Measurements from ENCODE around the gene TNNI3. TPM values are rescaled to one million over a fixed set of nuclear protein-coding genes. Genes with fewer than 3 reads are reported as not detected.
A peak's percentile ranks its signal among the peaks of the same experiment; 100 is the strongest.

The TNNI3 gene
- total RNA-seq, 1 donor from 2014 or later, result 6.0 TPM

DNA sequence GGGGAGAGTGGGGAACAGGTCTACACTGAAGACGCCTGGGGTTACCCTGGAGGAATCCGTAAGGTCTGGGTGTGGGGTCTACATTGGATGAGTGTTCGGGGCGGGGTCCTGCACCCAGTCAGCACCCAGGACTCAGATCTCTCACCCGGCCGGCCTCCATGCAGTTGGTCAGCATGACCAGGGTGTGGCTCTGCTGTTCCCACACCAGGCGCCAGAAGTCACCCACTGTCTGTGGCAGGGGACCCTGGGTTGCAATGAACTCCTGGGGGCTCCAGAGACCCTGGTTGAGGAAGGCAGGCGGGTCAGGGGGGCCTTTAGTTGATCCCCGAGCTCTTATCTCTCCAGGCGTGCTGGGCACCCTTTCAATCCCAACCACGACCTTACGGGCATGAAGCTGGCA is 28.5 kb upstream of the TNNI3 start:
- H3K27ac Mint-ChIP-seq, result no peak overlapping the region

DNA sequence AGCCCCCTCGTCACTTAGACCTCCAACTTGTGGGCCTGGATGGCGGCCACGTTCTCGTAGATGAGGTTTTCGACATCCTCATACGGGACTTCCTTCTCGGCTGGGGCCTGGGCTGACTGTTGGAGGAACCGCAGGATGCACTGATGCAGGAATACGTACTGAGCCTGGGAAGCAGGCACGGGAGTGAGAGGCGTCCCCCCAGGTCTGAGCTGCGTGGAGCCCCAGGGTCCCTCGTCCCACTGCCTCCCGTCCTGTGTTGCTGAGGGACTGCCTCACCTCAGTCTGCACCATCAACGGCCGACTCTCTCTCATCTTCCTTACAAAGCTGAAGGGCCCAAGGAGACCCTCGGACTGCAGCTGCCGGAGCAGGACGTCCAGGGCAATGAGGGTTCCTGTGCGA is 24.2 kb upstream of the TNNI3 start:
- Mint-ChIP-seq H3K36me3 (ENCODE audit: insufficient read depth) (no peaks in the 10 kb centered on the region), H3K9me3 (ENCODE audit: low read depth) (no peaks in the 10 kb centered on the region), H3K27me3 (peaks cover 76% of the 10 kb centered on the region), H3K4me3 (ENCODE audit: low read depth) (no peak overlapping the region), H3K4me1 (ENCODE audit: low read depth) (peaks cover 2% of the 10 kb centered on the region), H3K27ac (no peak overlapping the region)
- DNase-seq (ENCODE audit: low spot score, unreplicated experiment), result no peak
- TF ChIP-seq, protein P1, sequence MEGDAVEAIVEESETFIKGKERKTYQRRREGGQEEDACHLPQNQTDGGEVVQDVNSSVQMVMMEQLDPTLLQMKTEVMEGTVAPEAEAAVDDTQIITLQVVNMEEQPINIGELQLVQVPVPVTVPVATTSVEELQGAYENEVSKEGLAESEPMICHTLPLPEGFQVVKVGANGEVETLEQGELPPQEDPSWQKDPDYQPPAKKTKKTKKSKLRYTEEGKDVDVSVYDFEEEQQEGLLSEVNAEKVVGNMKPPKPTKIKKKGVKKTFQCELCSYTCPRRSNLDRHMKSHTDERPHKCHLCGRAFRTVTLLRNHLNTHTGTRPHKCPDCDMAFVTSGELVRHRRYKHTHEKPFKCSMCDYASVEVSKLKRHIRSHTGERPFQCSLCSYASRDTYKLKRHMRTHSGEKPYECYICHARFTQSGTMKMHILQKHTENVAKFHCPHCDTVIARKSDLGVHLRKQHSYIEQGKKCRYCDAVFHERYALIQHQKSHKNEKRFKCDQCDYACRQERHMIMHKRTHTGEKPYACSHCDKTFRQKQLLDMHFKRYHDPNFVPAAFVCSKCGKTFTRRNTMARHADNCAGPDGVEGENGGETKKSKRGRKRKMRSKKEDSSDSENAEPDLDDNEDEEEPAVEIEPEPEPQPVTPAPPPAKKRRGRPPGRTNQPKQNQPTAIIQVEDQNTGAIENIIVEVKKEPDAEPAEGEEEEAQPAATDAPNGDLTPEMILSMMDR (IDR thresholded peaks at IDR 0.05; ENCODE audit: unreplicated experiment), result no peak

More for the DNA sequence above, 28.5 kb upstream of the TNNI3 start:
- Mint-ChIP-seq H3K27me3 (peaks cover 59% of the 10 kb centered on the region), H3K4me3 (ENCODE audit: low read depth) (no peak overlapping the region), H3K36me3 (ENCODE audit: insufficient read depth) (no peaks in the 10 kb centered on the region), H3K9me3 (ENCODE audit: low read depth) (no peaks in the 10 kb centered on the region), H3K4me1 (ENCODE audit: low read depth) (no peaks in the 10 kb centered on the region)
- no peak for DNase-seq (ENCODE audit: low spot score, unreplicated experiment)
- TF ChIP-seq, protein P1 (IDR thresholded peaks at IDR 0.05; ENCODE audit: unreplicated experiment), result no peak

DNA sequence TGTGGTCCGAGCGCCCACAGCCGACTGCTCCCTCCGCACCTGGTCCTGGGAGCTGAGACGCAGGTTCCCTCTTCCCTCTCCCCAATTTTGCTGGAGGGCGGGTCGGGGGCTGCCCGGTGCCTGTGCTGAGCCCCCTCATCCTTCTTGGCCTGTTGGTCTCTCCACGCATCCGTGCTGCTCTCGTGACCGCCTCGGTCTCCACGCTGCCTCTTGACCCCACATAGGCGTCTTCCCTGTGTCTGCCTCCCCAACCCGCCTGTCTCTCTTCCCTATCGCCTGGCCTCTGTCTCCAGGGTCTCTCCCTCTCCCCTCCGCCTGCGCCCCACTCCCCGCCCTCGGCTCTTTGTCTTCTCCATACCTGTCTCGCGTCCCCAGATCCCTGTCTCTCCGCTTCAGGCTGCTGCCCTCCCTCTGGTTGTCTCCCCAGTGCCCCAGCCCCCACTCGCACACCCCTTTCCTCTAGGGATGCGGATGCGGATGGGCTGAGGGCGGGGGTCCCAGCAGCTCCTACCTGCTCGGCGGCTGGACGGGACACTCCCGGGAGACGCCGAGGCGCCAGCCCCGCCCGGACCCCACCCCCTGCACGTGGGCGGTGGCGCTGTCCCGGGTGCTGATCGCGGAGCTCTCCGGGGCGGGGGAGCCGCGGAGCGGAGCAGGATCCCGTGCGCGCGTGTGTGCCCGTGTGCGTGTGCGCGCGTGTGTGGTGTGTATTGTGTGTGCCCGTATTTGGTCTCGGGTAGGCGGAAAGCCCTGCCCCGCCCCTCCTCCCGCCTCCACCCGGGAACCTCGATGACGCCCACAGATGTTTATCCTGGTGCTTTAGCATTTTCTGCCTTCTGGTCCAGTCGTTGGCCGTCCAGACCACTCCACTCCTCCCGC is 22.3 kb upstream of the TNNI3 start, which contains the start of gene SYT5:
SYT5 (minus strand) TSS at position 684 of the 879 bp plus-strand sequence. CDS start 1,248 bp downstream, outside the sequence.
- peaks cover 78% of the 10 kb centered on the region for H3K27me3 Mint-ChIP-seq
- peaks cover 2% of the 10 kb centered on the region for H3K4me1 Mint-ChIP-seq (ENCODE audit: low read depth)
- TF ChIP-seq, protein P1 (IDR thresholded peaks at IDR 0.05; ENCODE audit: unreplicated experiment), result no peak

DNA sequence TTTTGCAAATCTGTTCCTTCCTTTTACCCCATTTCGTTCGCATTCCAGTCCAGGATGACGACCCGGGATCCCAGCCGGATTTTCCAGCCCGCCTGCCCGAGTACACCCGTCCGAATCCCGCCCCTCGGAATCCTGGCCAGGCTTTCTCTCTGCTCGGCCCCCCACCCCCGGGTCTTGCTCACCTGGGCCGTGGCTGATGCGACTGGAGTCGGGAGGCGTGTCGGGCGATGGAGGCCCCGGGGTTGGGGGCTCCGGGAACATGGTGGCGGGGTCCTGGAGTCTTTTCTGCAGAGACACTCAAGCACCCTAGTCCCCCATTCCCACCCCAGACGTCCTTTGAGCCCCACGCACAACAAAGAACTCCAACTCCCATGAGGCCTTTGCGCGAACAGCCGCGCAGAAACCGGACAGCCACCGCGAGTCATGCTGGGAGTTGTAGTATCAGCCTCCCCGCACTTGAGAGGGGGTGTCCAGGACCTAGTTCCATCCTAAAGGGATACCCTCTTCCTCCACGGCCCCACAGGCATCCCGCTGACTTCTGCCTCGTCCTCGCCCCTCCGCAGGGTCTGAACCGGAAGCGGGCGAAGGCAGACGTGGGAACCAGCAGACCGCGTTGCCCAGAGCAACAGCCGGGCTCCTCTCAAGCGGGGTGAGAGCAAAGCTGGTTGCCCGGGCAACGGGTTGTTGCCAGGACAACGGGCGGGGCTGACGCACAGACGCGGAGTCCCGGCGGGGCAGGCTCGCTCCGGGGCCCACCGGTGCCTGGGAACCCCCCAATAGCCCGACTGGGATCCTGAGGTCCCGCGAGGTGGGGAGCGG is 21.5 kb upstream of the TNNI3 start:
- TF ChIP-seq, protein P1 (IDR thresholded peaks at IDR 0.05; ENCODE audit: unreplicated experiment), result no peak
- Mint-ChIP-seq H3K4me1 (ENCODE audit: low read depth) (peaks cover 2% of the 10 kb centered on the region), H3K27ac (no peak overlapping the region), H3K27me3 (peaks cover 82% of the 10 kb centered on the region), H3K4me3 (ENCODE audit: low read depth) (peak overlapping the region; percentile 72), H3K9me3 (ENCODE audit: low read depth) (no peaks in the 10 kb centered on the region), H3K36me3 (ENCODE audit: insufficient read depth) (no peaks in the 10 kb centered on the region)
- peak; percentile 74 for DNase-seq (ENCODE audit: low spot score, unreplicated experiment)

More for the DNA sequence above, 22.3 kb upstream of the TNNI3 start, which contains the start of gene SYT5:
- H3K36me3 Mint-ChIP-seq (ENCODE audit: insufficient read depth), result no peaks in the 10 kb centered on the region
- peak; percentile 53 for DNase-seq (ENCODE audit: low spot score, unreplicated experiment)
- peak within 1 kb of the TSS; percentile 72 for H3K4me3 Mint-ChIP-seq (ENCODE audit: low read depth)
- H3K27ac Mint-ChIP-seq, result no peak within 1 kb of the TSS
- H3K9me3 Mint-ChIP-seq (ENCODE audit: low read depth), result no peaks in the 10 kb centered on the region

DNA sequence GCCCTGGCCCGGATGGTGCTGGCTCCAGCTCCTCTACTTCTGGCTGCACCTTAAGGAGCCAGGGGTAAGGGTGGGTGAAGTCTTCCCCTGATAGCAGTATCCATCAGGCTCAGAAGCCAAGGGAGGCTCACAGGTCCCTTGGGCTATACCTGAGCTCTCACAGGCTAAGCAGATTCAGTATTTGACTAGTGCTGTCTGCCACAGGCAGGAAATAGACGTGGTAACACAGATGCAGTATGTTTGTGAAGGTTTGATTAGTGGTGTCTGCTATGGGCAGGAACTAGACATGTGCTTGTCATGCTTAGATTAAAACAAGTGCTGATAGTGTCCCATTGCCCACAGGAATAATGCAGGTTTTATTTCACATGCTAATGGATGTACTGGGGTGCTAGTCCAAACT is 18.5 kb upstream of the TNNI3 start:
- H3K4me1 Mint-ChIP-seq (ENCODE audit: low read depth), result peaks cover 5% of the 10 kb centered on the region
- no peaks in the 10 kb centered on the region for H3K9me3 Mint-ChIP-seq (ENCODE audit: low read depth)
- DNase-seq (ENCODE audit: low spot score, unreplicated experiment), result no peak
- no peaks in the 10 kb centered on the region for H3K36me3 Mint-ChIP-seq (ENCODE audit: insufficient read depth)
- peaks cover 90% of the 10 kb centered on the region for H3K27me3 Mint-ChIP-seq
- TF ChIP-seq, protein P1 (IDR thresholded peaks at IDR 0.05; ENCODE audit: unreplicated experiment), result no peak
- no peak overlapping the region for H3K4me3 Mint-ChIP-seq (ENCODE audit: low read depth)
- no peak overlapping the region for H3K27ac Mint-ChIP-seq
